K562 (cell line): Measurements from ENCODE around the gene CHCHD6. TPM values are rescaled to one million over a fixed set of nuclear protein-coding genes. Genes with fewer than 3 reads are reported as not detected.
A peak's percentile ranks its signal among the peaks of the same experiment; 100 is the strongest.

Source experiments
- CTCFL ChIP-seq: IDR thresholded peaks from 2 replicates; pipeline ENCODE4 v1.6.1; 2011; ENCODE audit warnings: borderline replicate concordance, low read depth, mild to moderate bottlenecking, moderate library complexity, low read length; ENCODE audit not compliant: insufficient read depth, poor library complexity, severe bottlenecking
- E2F8 ChIP-seq: fragments of 450-650 bp; IDR thresholded peaks from 2 replicates; pipeline ENCODE4 v1.7.1; 2018; ENCODE audit warnings: mild to moderate bottlenecking, low read depth; ENCODE audit not compliant: partially characterized antibody
- HMGXB4 ChIP-seq: sonication (generic); formaldehyde crosslinking; IDR thresholded peaks from 2 replicates; pipeline ENCODE4 v1.8.1; 2023; ENCODE audit warnings: mild to moderate bottlenecking, missing genetic modification reagents
- HNRNPUL1 ChIP-seq: fragments of 200-400 bp; formaldehyde crosslinking; IDR thresholded peaks from 2 replicates; pipeline ENCODE4 v1.6.1; 2017; ENCODE audit warnings: low read length
- KAT7 ChIP-seq: sonication (generic); formaldehyde crosslinking; IDR thresholded peaks from 2 replicates; pipeline ENCODE4 v1.8.0; 2022; ENCODE audit warnings: missing genetic modification reagents, mild to moderate bottlenecking, borderline replicate concordance
- MED1 ChIP-seq: sonication (generic); formaldehyde crosslinking; IDR thresholded peaks from 2 replicates; pipeline ENCODE4 v1.8.1; 2023; ENCODE audit warnings: missing genetic modification reagents, borderline replicate concordance
- NFIC ChIP-seq: fragments of 450-650 bp; IDR thresholded peaks from 2 replicates; pipeline ENCODE4 v1.6.1; 2017; ENCODE audit warnings: mild to moderate bottlenecking, inconsistent platforms
- PKNOX1 ChIP-seq: fragments of 450-650 bp; IDR thresholded peaks from 2 replicates; pipeline ENCODE4 v1.6.1; 2016
- PPARD ChIP-seq: fragments of 250-450 bp; sonication (Bioruptor Pico); IDR thresholded peaks from 2 replicates; pipeline ENCODE4 v1.8.0; 2022; ENCODE audit warnings: inconsistent platforms, mild to moderate bottlenecking, moderate library complexity
- SOX6 ChIP-seq: fragments of 450-650 bp; IDR thresholded peaks from 2 replicates; pipeline ENCODE4 v1.6.1; 2014; ENCODE audit warnings: mild to moderate bottlenecking
- SRF ChIP-seq, 2 experiments: fragments of 250-450, 450-650 bp in 1 of 2; sonication (Bioruptor Pico) in 1 of 2; sonication (generic) in 1 of 2; formaldehyde crosslinking; IDR thresholded peaks; 2 replicates each; pipeline versions ENCODE4 v1.5.0 to v1.5.1; 2020 to 2022; ENCODE audit warnings: mild to moderate bottlenecking in 1 of 2, missing genetic modification reagents in 1 of 2
- SUPT5H ChIP-seq: fragments of 450-650 bp; IDR thresholded peaks from 2 replicates; pipeline ENCODE4 v1.6.1; 2016
- ZBTB34 ChIP-seq: fragments of 250-450 bp; sonication (Bioruptor Pico); IDR thresholded peaks from 2 replicates; pipeline ENCODE4 v1.8.0; 2021; ENCODE audit warnings: mild to moderate bottlenecking, moderate library complexity
- ZNF121 ChIP-seq: sonication (generic); formaldehyde crosslinking; conservative IDR thresholded peaks from 2 replicates; pipeline ENCODE4 v1.8.0; 2022; ENCODE audit warnings: missing genetic modification reagents
- ZNF282 ChIP-seq: sonication (generic); formaldehyde crosslinking; IDR thresholded peaks from 2 replicates; pipeline ENCODE4 v1.8.1; 2023; ENCODE audit warnings: missing genetic modification reagents
- ZNF511 ChIP-seq: sonication (generic); formaldehyde crosslinking; IDR thresholded peaks from 2 replicates; pipeline ENCODE4 v1.8.0; 2022; ENCODE audit warnings: mild to moderate bottlenecking, missing genetic modification reagents
- ZNF766 ChIP-seq: fragments of 200-800 bp; sonication (Bioruptor generic); conservative IDR thresholded peaks from 2 replicates; pipeline ENCODE4 v1.6.1; 2016; ENCODE audit warnings: missing genetic modification characterization, missing compliant biosample characterization
- polyA plus RNA-seq, 8 experiments: library from polyadenylated mRNA; depleted of rRNA in 4 of 8; stranded (reverse) in 5 of 8; unstranded in 3 of 8; fragments of >200 nt; fragmentation: Nextera tagmentation in 2 of 8; fragmentation: Illumina TruSeq in 1 of 8; extraction: Ambion mirVana in 2 of 8; extraction: Trizol in 1 of 8; gene quantifications; 2 replicates each; pipeline versions ENCODE4 v1.2.1 to v1.2.3, GENCODE V29; 2011 to 2014; ENCODE audit warnings: inconsistent platforms in 1 of 8, missing spikeins in 1 of 8
- total RNA-seq, 7 experiments: library from RNA; depleted of rRNA in 6 of 7; stranded (reverse); fragments of >200 nt in 6 of 7; fragmentation: Illumina TruSeq in 2 of 7; extraction: Trizol in 2 of 7; gene quantifications; 2 replicates each; pipeline versions ENCODE4 v1.2.1 to v1.2.3, GENCODE V29; 2011 to 2021; ENCODE audit warnings: low replicate concordance in 1 of 7

The CHCHD6 gene
- total and polyA plus RNA-seq, 9 of the 15 experiments (the other 6 are each of a cell fraction or from before 2014, with no cell fraction given), result 4.6 to 18.6 (median 10.9) TPM

GRCh38 chr3:126986001-126986400 lies 282.0 kb downstream of the CHCHD6 start (continued):
- TF ChIP-seq ZBTB34 (CRISPR knock-in tag) (no peak), NFIC (peak; percentile 20; the same call in 1 of the 2 replicates), ZNF121 (CRISPR knock-in tag) (no peak), ZNF282 (no peak), HNRNPUL1 (no peak), KAT7 (CRISPR knock-in tag) (no peak), PPARD (CRISPR knock-in tag) (no peak), SUPT5H (no peak), MED1 (CRISPR knock-in tag) (no peak), CTCFL (no peak), E2F8 (no peak), SRF (CRISPR knock-in tag; IDR thresholded peaks at IDR 0.05) (no peak), HMGXB4 (CRISPR knock-in tag) (no peak), ZNF766 (no peak), PKNOX1 (peak; percentile 47; the same call in 1 of the 2 replicates), ZNF511 (CRISPR knock-in tag) (no peak), SOX6 (0 out of 2 replicates have a peak, but pooled peaks have one; percentile 21)
